Kidney epithelial cell (primary cell): Measurements from ENCODE around the gene MRPL53. TPM values are rescaled to one million over a fixed set of nuclear protein-coding genes. Genes with fewer than 3 reads are reported as not detected.
A peak's percentile ranks its signal among the peaks of the same experiment; 100 is the strongest.
"Not testable (repeated sequence)": the region's sequence is repeated elsewhere in the genome, so short reads cannot be mapped to it uniquely, and the experiment has no call there.

Source experiments
- DNase-seq: peaks from one replicate; pipeline ENCODE4 v3.0.0-alpha.2; 2010; ENCODE audit warnings: low read depth
- H3K27me3 ChIP-seq: 2 replicates; pipeline ENCODE4 v1.6.0; 2011; ENCODE audit warnings: low read length; ENCODE audit not compliant: control insufficient read depth, insufficient read depth
- H3K36me3 ChIP-seq: 2 replicates; pipeline ENCODE4 v1.5.1; 2011; ENCODE audit warnings: low read length; ENCODE audit not compliant: control insufficient read depth, insufficient read depth
- H3K4me3 ChIP-seq: 2 replicates; pipeline ENCODE4 v1.5.1; 2011; ENCODE audit warnings: low read depth, mild to moderate bottlenecking, control low read depth, low read length
- CTCF ChIP-seq: IDR thresholded peaks from 2 replicates; pipeline ENCODE4 v1.5.1; 2011; ENCODE audit warnings: mild to moderate bottlenecking, moderate library complexity, low read length, control low read depth, inconsistent platforms; ENCODE audit not compliant: insufficient read depth, poor library complexity, severe bottlenecking
- total RNA-seq: library from RNA; depleted of rRNA; stranded (reverse); fragments of >200 nt; gene quantifications from 2 replicates; pipeline ENCODE4 v1.2.3, GENCODE V29; 2015

MRPL53 gene
- total RNA-seq, 1 donor from 2014 or later, result 24.6 TPM

- no peak for TF ChIP-seq CTCF
- H3K36me3 ChIP-seq, result no peaks in the 10 kb centered on the region
- no peak for DNase-seq
Observed at GRCh38 chr2:74461187-74462053, 11.1 kb downstream of the MRPL53 start.

GRCh38 chr2:74460187-74460586 is 12.3 kb downstream of the MRPL53 start:
- not testable (repeated sequence) for H3K27me3 ChIP-seq, H3K4me3 ChIP-seq, DNase-seq, H3K36me3 ChIP-seq

More at GRCh38 chr2:74461187-74462053, 11.1 kb downstream of the MRPL53 start:
- Histone ChIP-seq H3K4me3 (no peak overlapping the region), H3K27me3 (no peaks in the 10 kb centered on the region)

GRCh38 chr2:74459503-74460118 is 12.9 kb downstream of the MRPL53 start:
- not testable (repeated sequence) for DNase-seq, H3K36me3 ChIP-seq, H3K27me3 ChIP-seq
- peak overlapping the region; percentile 88 for H3K4me3 ChIP-seq

GRCh38 chr2:74458938-74459363 is 13.5 kb downstream of the MRPL53 start:
- no peak for TF ChIP-seq CTCF
- Histone ChIP-seq H3K36me3 (no peaks in the 10 kb centered on the region), H3K27me3 (no peaks in the 10 kb centered on the region), H3K4me3 (peak overlapping the region; percentile 88)
- DNase-seq, result no peak

DNA sequence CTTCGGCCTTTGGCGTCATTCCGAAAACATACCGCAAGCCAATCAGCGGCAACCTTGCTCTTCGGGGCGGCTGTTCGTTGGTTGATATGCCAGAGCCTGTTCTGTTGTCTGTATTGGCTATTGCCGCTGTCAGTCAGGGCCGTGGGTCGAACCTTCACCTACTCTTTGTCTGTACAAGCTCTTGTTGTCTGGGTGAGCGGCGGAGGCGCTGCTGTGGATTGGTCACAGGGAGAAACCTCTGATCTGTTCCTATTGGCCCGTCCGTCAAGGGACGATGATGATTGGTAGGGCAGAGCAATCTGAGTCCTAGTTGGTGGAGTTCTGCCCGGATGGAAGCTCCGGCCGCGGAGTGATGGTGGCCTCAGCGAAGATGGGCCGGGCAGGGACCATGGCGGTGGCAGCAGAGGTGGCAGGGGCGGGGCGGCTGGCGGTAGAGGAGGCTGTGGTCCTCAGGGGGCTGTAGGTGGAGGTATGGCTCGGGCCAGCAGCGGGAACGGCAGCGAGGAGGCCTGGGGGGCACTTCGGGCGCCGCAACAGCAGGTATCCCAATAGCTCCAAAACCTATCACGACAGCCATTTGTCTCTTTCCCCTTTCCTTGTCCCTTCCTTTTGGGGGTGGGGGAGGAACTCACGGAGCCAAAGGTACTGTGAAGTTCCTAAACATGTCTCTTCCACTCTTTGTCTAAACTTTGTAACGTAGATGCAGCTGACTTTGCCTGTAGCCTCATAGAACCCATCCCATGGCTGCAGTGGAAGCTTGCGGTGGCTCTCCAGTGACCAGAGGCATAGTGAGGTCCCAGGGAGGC is 14.1 kb downstream of the MRPL53 start, which contains the start of gene WBP1:
TSS of gene WBP1 (plus strand) at position 307 of the 806 bp plus-strand sequence. CDS start at position 472, 165 bp downstream.
- Histone ChIP-seq H3K27me3 (no peaks in the 10 kb centered on the region), H3K36me3 (no peaks in the 10 kb centered on the region), H3K4me3 (peak within 1 kb of the TSS; percentile 88)
- TF ChIP-seq CTCF, result no peak
- peak; percentile 100 for DNase-seq

DNA sequence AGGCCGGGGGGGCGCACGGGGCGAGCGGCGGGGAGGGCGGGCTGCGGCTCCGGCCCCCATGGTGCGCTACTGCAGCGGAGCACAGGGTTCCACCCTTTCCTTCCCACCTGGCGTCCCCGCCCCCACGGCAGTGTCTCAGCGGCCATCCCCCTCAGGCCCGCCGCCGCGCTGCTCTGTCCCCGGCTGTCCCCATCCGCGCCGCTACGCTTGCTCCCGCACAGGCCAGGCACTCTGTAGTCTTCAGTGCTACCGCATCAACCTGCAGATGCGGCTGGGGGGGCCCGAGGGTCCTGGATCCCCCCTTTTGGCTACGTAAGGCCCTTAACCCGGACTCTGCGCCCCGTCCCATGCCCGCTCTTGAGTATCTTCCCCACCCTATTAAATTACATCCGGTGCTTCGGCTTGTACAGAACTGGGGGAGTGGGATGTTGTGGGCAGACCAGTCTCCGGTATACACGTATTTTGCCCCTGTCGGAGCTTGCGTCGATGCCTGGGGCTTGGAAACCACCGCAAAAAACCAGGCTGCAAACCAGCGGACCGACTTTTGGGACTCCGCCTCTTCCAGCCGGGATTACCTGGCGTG is 14.8 kb downstream of the MRPL53 start:
- H3K36me3 ChIP-seq, result no peaks in the 10 kb centered on the region
- DNase-seq, result no peak
- peak overlapping the region; percentile 58 for H3K4me3 ChIP-seq
- no peaks in the 10 kb centered on the region for H3K27me3 ChIP-seq
- TF ChIP-seq CTCF, result no peak
